Neutrophil (primary cell): Measurements from ENCODE around the gene ST6GALNAC4.
A peak's percentile ranks its signal among the peaks of the same experiment; 100 is the strongest.

ENCODE experiments used
- H3K27ac ChIP-seq: fragments of 200-600 bp; sonication (generic); 2 replicates; pipeline ENCODE4 v1.5.1; 2016; ENCODE audit warnings: mild to moderate bottlenecking, moderate library complexity
- H3K27me3 ChIP-seq: fragments of 200-600 bp; sonication (generic); 2 replicates; pipeline ENCODE4 v1.6.0; 2016; ENCODE audit warnings: mild to moderate bottlenecking
- H3K36me3 ChIP-seq: fragments of 200-600 bp; sonication (generic); 2 replicates; pipeline ENCODE4 v1.5.1; 2017
- H3K4me1 ChIP-seq, 2 experiments: fragments of 200-600 bp in 1 of 2; sonication (generic) in 1 of 2; 1 replicate in 1 of 2; 2 replicates in 1 of 2; pipeline versions ENCODE4 v1.5.1 to v1.6.1; 2013 to 2016; ENCODE audit warnings: low read depth in 1 of 2, low read length in 1 of 2, mild to moderate bottlenecking in 1 of 2, moderate library complexity in 1 of 2; ENCODE audit not compliant: control insufficient read depth in 1 of 2, insufficient read depth in 1 of 2
- H3K4me3 ChIP-seq, 2 experiments: fragments of 200-600 bp in 1 of 2; sonication (generic) in 1 of 2; 1 replicate in 1 of 2; 2 replicates in 1 of 2; pipeline ENCODE4 v1.5.1; 2013 to 2016; ENCODE audit warnings: low read depth in 1 of 2, low read length in 1 of 2, mild to moderate bottlenecking in 1 of 2, moderate library complexity in 1 of 2
- H3K9me3 ChIP-seq: fragments of 200-600 bp; sonication (generic); 2 replicates; pipeline ENCODE4 v1.5.1; 2016
- CTCF ChIP-seq: fragments of 200-600 bp; sonication (generic); IDR thresholded peaks from 2 replicates; pipeline ENCODE4 v1.5.1; 2016; ENCODE audit warnings: antibody characterized with exemption

Gene ST6GALNAC4

GRCh38 chr9:127937388-127938297, 20.8 kb upstream of the ST6GALNAC4 start, which contains the start of gene DPM2:
Gene DPM2, minus strand, starts transcription at chr9:127937854. Its CDS starts 34 bp downstream, at chr9:127937820.
- TF ChIP-seq CTCF = peak; percentile 21

GRCh38 chr9:127937056-127937387, 20.2 kb upstream of the ST6GALNAC4 start:
- Histone ChIP-seq H3K9me3 (no peaks in the 10 kb centered on the region), H3K27me3 (peaks cover 1% of the 10 kb centered on the region), H3K4me1 (peaks cover 18 to 27% of the 10 kb centered on the region in 2 experiments), H3K27ac (peak overlapping the region; percentile 65), H3K4me3 (peak overlapping the region; percentile 74 to 90), H3K36me3 (peaks cover 3% of the 10 kb centered on the region)
- TF ChIP-seq CTCF = no peak

More at GRCh38 chr9:127937388-127938297, 20.8 kb upstream of the ST6GALNAC4 start, which contains the start of gene DPM2:
- Histone ChIP-seq H3K4me1 (peaks cover 20 to 27% of the 10 kb centered on the region in 2 experiments), H3K36me3 (peaks cover 3% of the 10 kb centered on the region), H3K4me3 (peak within 1 kb of the TSS; percentile 74 to 90), H3K9me3 (no peaks in the 10 kb centered on the region), H3K27ac (peak within 1 kb of the TSS; percentile 65), H3K27me3 (no peaks in the 10 kb centered on the region)

GRCh38 chr9:127936347-127936852, 19.6 kb upstream of the ST6GALNAC4 start:
- Histone ChIP-seq H3K9me3 (no peaks in the 10 kb centered on the region), H3K4me1 (peaks cover 18 to 27% of the 10 kb centered on the region in 2 experiments), H3K27ac (no peak overlapping the region), H3K4me3 (peak overlapping the region in 1 of 2 experiments; percentile 90), H3K27me3 (peaks cover 7% of the 10 kb centered on the region), H3K36me3 (peaks cover 3% of the 10 kb centered on the region)
- no peak for TF ChIP-seq CTCF

- H3K4me3 ChIP-seq = no peak overlapping the region
- TF ChIP-seq CTCF = no peak
- H3K27me3 ChIP-seq = peaks cover 13% of the 10 kb centered on the region
- H3K4me1 ChIP-seq = peaks cover 23 to 31% of the 10 kb centered on the region in 2 experiments
- no peaks in the 10 kb centered on the region for H3K9me3 ChIP-seq
- H3K27ac ChIP-seq = no peak overlapping the region
- peaks cover 3% of the 10 kb centered on the region for H3K36me3 ChIP-seq
Observed at GRCh38 chr9:127935765-127936221, 19.0 kb upstream of the ST6GALNAC4 start.

GRCh38 chr9:127934986-127935385, 18.1 kb upstream of the ST6GALNAC4 start:
- H3K27me3 ChIP-seq = peaks cover 21% of the 10 kb centered on the region
- no peak overlapping the region for H3K4me3 ChIP-seq
- no peak overlapping the region for H3K27ac ChIP-seq
- H3K36me3 ChIP-seq = peaks cover 3% of the 10 kb centered on the region
- H3K4me1 ChIP-seq = peaks cover 30 to 37% of the 10 kb centered on the region in 2 experiments
- no peaks in the 10 kb centered on the region for H3K9me3 ChIP-seq
- no peak for TF ChIP-seq CTCF
